ENCODE results near the gene RTN3. TPM values are rescaled to one million over a fixed set of nuclear protein-coding genes. Genes with fewer than 3 reads are reported as not detected.

Gene RTN3
- total RNA-seq, 1 experiment from 2014 or later: 173 TPM

DNA sequence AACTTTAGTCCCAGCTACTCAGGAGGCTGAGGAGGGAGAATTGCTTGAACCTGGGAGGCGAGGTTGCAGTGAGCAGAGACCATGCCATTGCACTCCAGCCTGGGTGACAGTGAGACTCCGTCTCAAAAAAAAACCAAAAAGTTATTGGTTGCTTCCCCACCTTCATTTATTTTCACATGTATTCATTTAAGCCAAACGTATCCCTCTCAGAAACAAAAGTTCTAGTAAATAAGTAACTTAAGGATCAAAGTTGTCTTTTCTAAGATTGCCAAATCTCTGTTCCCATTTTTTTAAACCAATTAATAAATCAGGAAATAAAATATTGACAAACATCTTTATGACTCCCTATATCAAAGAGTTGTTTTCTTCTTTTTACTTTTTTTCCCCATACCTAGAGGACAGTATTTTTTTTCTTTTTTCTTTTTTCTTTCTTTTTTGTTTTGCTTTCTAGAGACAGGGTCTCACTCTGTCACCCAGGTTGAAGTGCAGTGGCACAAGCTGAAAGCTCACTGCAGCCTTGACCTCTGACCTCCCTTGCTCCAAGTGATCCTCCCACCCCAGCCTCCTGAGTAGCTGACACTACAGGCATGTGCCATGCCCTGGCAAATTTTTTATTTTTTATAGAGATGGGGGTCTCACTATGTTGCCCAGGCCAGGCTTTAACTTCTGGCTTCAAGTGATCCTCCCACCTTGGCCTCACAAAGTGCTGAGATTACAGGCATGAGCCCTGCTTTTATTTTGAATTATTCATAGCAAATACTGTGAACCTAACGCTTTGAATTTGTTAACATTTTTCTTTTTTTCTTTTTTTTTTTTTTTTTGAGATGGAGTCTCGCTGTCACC lies 75.8 kb downstream of the RTN3 start:
- no peaks in the 10 kb centered on the region; the same call in 1 of the 2 replicates for H3K4me1 ChIP-seq (ENCODE audit: insufficient read depth, low read length)
- no peaks in the 10 kb centered on the region for H3K27me3 ChIP-seq (ENCODE audit: insufficient read depth, low read length)
- no peak overlapping the region for H2BK5ac ChIP-seq (ENCODE audit: insufficient read length, low read length)
- WGBS (ENCODE audit: extremely low coverage, insufficient read length, low lambda C conversion rate): no CpG with 5 or more reads among the region's 5 CpGs
- no peak overlapping the region for H2BK120ac ChIP-seq (ENCODE audit: low read depth, low read length, poor library complexity, severe bottlenecking)
- H3K79me1 ChIP-seq (ENCODE audit: insufficient read depth, low read depth, low read length, poor library complexity, severe bottlenecking): peaks cover 2% of the 10 kb centered on the region
- no peak overlapping the region for H4K8ac ChIP-seq (replicated peaks; ENCODE audit: insufficient read length, low read depth, low read length)
- no peak overlapping the region for H3T11ph ChIP-seq (ENCODE audit: low read length)
- H3K27ac ChIP-seq (ENCODE audit: insufficient read length, low read depth, low read length): no peak overlapping the region
- H4K91ac ChIP-seq (ENCODE audit: insufficient read length, low read depth, low read length): no peak overlapping the region
- H4K5ac ChIP-seq (ENCODE audit: insufficient read length, low read depth, low read length): no peak overlapping the region
- H3K27me3 Mint-ChIP-seq (ENCODE audit: low read depth): no peaks in the 10 kb centered on the region; the same call in 1 of the 2 replicates
- H3K79me2 ChIP-seq (ENCODE audit: insufficient read depth, low read length): 0 out of 2 replicates have a peak, but pooled peaks cover 3% of the 10 kb centered on the region
- no peak overlapping the region for H2BK15ac ChIP-seq (ENCODE audit: low read depth, low read length)
- no peak overlapping the region for H3K4ac ChIP-seq (ENCODE audit: low read depth, low read length)
- no peak overlapping the region for H2AFZ ChIP-seq (ENCODE audit: low read length)
- no peak overlapping the region for H3K14ac ChIP-seq (ENCODE audit: insufficient read depth, low read length)
- H3K23ac ChIP-seq (ENCODE audit: insufficient read length, low read depth, low read length): no peak overlapping the region
- DNase-seq: no peak
- no peak overlapping the region for H3K56ac ChIP-seq (ENCODE audit: insufficient read length, low read depth, low read length)
- 0 out of 5 replicates have a peak, but pooled peaks cover 0 to 2% of the 10 kb centered on the region in 2 experiments for H3K9me3 Mint-ChIP-seq
- H4K20me1 ChIP-seq (ENCODE audit: control insufficient read depth, insufficient read depth, insufficient read length): no peaks in the 10 kb centered on the region
- no peaks in the 10 kb centered on the region for H3K9me3 ChIP-seq (ENCODE audit: control insufficient read depth, low read depth, low read length)
- no peak overlapping the region for H3K18ac ChIP-seq (ENCODE audit: insufficient read length, low read depth, low read length)
- H3K27ac Mint-ChIP-seq: peak overlapping the region in 1 of 3 experiments; percentile 13; a peak in 1 of 7 replicates
- peaks cover 23 to 29% of the 10 kb centered on the region in 2 experiments for H3K4me1 Mint-ChIP-seq
- H2BK20ac ChIP-seq (ENCODE audit: low read depth, low read length, poor library complexity, severe bottlenecking): no peak overlapping the region
- TF ChIP-seq, protein P1, sequence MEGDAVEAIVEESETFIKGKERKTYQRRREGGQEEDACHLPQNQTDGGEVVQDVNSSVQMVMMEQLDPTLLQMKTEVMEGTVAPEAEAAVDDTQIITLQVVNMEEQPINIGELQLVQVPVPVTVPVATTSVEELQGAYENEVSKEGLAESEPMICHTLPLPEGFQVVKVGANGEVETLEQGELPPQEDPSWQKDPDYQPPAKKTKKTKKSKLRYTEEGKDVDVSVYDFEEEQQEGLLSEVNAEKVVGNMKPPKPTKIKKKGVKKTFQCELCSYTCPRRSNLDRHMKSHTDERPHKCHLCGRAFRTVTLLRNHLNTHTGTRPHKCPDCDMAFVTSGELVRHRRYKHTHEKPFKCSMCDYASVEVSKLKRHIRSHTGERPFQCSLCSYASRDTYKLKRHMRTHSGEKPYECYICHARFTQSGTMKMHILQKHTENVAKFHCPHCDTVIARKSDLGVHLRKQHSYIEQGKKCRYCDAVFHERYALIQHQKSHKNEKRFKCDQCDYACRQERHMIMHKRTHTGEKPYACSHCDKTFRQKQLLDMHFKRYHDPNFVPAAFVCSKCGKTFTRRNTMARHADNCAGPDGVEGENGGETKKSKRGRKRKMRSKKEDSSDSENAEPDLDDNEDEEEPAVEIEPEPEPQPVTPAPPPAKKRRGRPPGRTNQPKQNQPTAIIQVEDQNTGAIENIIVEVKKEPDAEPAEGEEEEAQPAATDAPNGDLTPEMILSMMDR (conservative IDR thresholded peaks at IDR 0.05): no peak
- no peak overlapping the region for H2AK5ac ChIP-seq (ENCODE audit: insufficient read length, low read length)
- no peak overlapping the region for H3K9ac ChIP-seq (ENCODE audit: extremely low read depth, insufficient read length, low read length)
- no peak overlapping the region for H3K4me2 ChIP-seq (ENCODE audit: insufficient read depth, insufficient read length, low read length)
- no peak overlapping the region for H3K4me3 Mint-ChIP-seq
- no peak overlapping the region for H2BK12ac ChIP-seq (ENCODE audit: insufficient read length, low read depth, low read length)
- peaks cover 16 to 84% (median 57%) of the 10 kb centered on the region in 3 experiments for H3K36me3 Mint-ChIP-seq (ENCODE audit: insufficient read depth in 1 of 3, low read depth in 3 of 3)
- peaks cover 14% of the 10 kb centered on the region for H3K23me2 ChIP-seq (ENCODE audit: insufficient read length, low read depth, low read length, poor library complexity, severe bottlenecking)
